T-cell (primary cell): ENCODE data around the gene RABGAP1L. TPM values are rescaled to one million over a fixed set of nuclear protein-coding genes. Genes with fewer than 3 reads are reported as not detected.

Experiments used
- ATAC-seq, 4 experiments: fragments of 200-7000 bp in 3 of 4; fragments of 150-1000 bp in 1 of 4; cut with Tn5 transposase; replicated peaks in 1 of 4; 1 replicate in 3 of 4; 2 replicates in 1 of 4; pipeline ENCODE4 v1.10.0; 2021; ENCODE audit warnings: moderate library complexity in 3 of 4, mild to moderate bottlenecking in 2 of 4, moderate number of reproducible peaks in 1 of 4
- CTCF ChIA-PET, 2 donors: fragments of 300-600 bp; sonication (Branson Sonifier 250); formaldehyde crosslinking; loops; one replicate each; lab custom pipeline; 2022; ENCODE audit warnings: antibody characterized with exemption in 2 of 2; lab: Charles Lee
- POLR2A ChIA-PET, 2 donors: fragments of 300-600 bp; sonication (Branson Sonifier 250); formaldehyde crosslinking; loops; one replicate each; lab custom pipeline; 2022; ENCODE audit warnings: antibody characterized with exemption in 2 of 2; lab: Charles Lee
- DNase-seq, 35 experiments: peaks; one replicate each; pipeline versions ENCODE4 v3.0.0 to v3.0.0-alpha.2; 2013 to 2023
- H3K27ac ChIP-seq: one replicate; pipeline ENCODE4 v1.5.1; 2013; ENCODE audit warnings: low read length
- H3K27me3 ChIP-seq, 2 experiments: replicated peaks in 1 of 2; 1 replicate in 1 of 2; 2 replicates in 1 of 2; pipeline versions ENCODE4 v1.6.1 to v1.7.0; 2013; ENCODE audit warnings: low read length in 1 of 2, mixed read lengths in 1 of 2; ENCODE audit not compliant: control insufficient read depth in 2 of 2, insufficient read depth in 2 of 2; ENCODE audit errors: extremely low read depth in 1 of 2
- H3K36me3 ChIP-seq, 2 donors: 1 replicate in 1 of 2; 2 replicates in 1 of 2; pipeline versions ENCODE4 v1.6.1 to v1.7.0; 2013; ENCODE audit warnings: low read length in 1 of 2; ENCODE audit not compliant: control insufficient read depth in 2 of 2, insufficient read depth in 1 of 2; ENCODE audit errors: extremely low read depth in 1 of 2
- H3K4me1 ChIP-seq, 2 experiments: 1 replicate in 1 of 2; 2 replicates in 1 of 2; pipeline versions ENCODE4 v1.6.1 to v1.7.0; 2013; ENCODE audit warnings: low read length in 2 of 2, mixed read lengths in 1 of 2; ENCODE audit not compliant: insufficient read depth in 2 of 2, control insufficient read depth in 1 of 2; ENCODE audit errors: extremely low read depth in 1 of 2
- H3K4me3 ChIP-seq, 2 donors: 1 replicate in 1 of 2; 2 replicates in 1 of 2; pipeline versions ENCODE4 v1.5.1 to v1.7.0; 2013; ENCODE audit warnings: mild to moderate bottlenecking in 2 of 2, low read length in 1 of 2, moderate library complexity in 1 of 2; ENCODE audit not compliant: control insufficient read depth in 1 of 2; ENCODE audit errors: extremely low read depth in 1 of 2
- H3K9me3 ChIP-seq: 2 replicates; pipeline ENCODE4 v1.7.0; 2013
- H3K27ac Mint-ChIP-seq, 2 donors: one replicate each; pipeline ENCODE4 v1.8.0; 2020 to 2021; ENCODE audit warnings: mild to moderate bottlenecking in 2 of 2, mixed read lengths in 2 of 2
- H3K27me3 Mint-ChIP-seq, 2 donors: one replicate each; pipeline ENCODE4 v1.8.0; 2021 to 2022; ENCODE audit warnings: mixed read lengths in 2 of 2
- H3K36me3 Mint-ChIP-seq: one replicate; pipeline ENCODE4 v1.8.0; 2021; ENCODE audit warnings: mixed read lengths
- H3K4me1 Mint-ChIP-seq, 3 donors: one replicate each; pipeline ENCODE4 v1.8.0; 2020 to 2022; ENCODE audit warnings: mixed read lengths in 3 of 3, mild to moderate bottlenecking in 1 of 3
- H3K4me3 Mint-ChIP-seq, 3 donors: one replicate each; pipeline ENCODE4 v1.8.0; 2020 to 2022; ENCODE audit warnings: mild to moderate bottlenecking in 3 of 3, mixed read lengths in 3 of 3, moderate library complexity in 3 of 3
- H3K9me3 Mint-ChIP-seq, 3 donors: one replicate each; pipeline ENCODE4 v1.8.0; 2020 to 2022; ENCODE audit warnings: mixed read lengths in 3 of 3
- WGBS: methylation state at CpG from one replicate; pipeline ENCODE4 v1.1.5; 2013; ENCODE audit warnings: missing lambda C conversion rate; ENCODE audit not compliant: insufficient coverage; 5-methylcytosine and 5-hydroxymethylcytosine counted together
- total RNA-seq, 35 experiments: library from RNA in 6 of 35; stranded (reverse) in 6 of 35; fragments of 120-200 nt in 1 of 35; gene quantifications; one replicate each; pipeline versions ENCODE4 v1.2.1 to v1.2.4 and lab custom pipeline; 2013 to 2026

RABGAP1L gene
- total RNA-seq, 5 donors from 2014 or later (not counting 1 experiment from before 2014, with no cell fraction given) = 75.0 to 108 (median 82.3) TPM

GRCh38 chr1:174417921-174418320, 258.6 kb downstream of the RABGAP1L start:
- Mint-ChIP-seq H3K27ac (no peak overlapping the region), H3K4me3 (no peak overlapping the region), H3K9me3 (no peaks in the 10 kb centered on the region), H3K27me3 (no peaks in the 10 kb centered on the region), H3K4me1 (peaks cover 7 to 26% (median 18%) of the 10 kb centered on the region in 3 donors), H3K36me3 (peaks cover 12% of the 10 kb centered on the region)
- ChIA-PET CTCF (no interaction called here), POLR2A (no interaction called here)
- peaks cover 0 to 2% of the 10 kb centered on the region in 2 donors for H3K36me3 ChIP-seq
- DNase-seq = no peak
- no peaks in the 10 kb centered on the region for H3K27me3 ChIP-seq
- no peaks in the 10 kb centered on the region for H3K9me3 ChIP-seq
- no peaks in the 10 kb centered on the region for H3K4me1 ChIP-seq
- no peak overlapping the region for H3K4me3 ChIP-seq
- ATAC-seq = no peak
- no peak overlapping the region for H3K27ac ChIP-seq
- no CpG with 5 or more reads among the region's 2 CpGs for WGBS

- ATAC-seq (no peak), DNase-seq (no peak)
- Mint-ChIP-seq H3K36me3 (peaks cover 11% of the 10 kb centered on the region), H3K4me1 (peaks cover 0 to 7% (median 6%) of the 10 kb centered on the region in 3 donors), H3K27ac (no peak overlapping the region), H3K9me3 (no peaks in the 10 kb centered on the region), H3K27me3 (no peaks in the 10 kb centered on the region), H3K4me3 (no peak overlapping the region)
- Histone ChIP-seq H3K27me3 (no peaks in the 10 kb centered on the region), H3K27ac (no peak overlapping the region), H3K36me3 (peaks cover 0 to 2% of the 10 kb centered on the region in 2 donors), H3K4me3 (no peak overlapping the region), H3K4me1 (no peaks in the 10 kb centered on the region), H3K9me3 (no peaks in the 10 kb centered on the region)
- ChIA-PET POLR2A (no interaction called here), CTCF (no interaction called here)
These were observed 265.8 kb downstream of the RABGAP1L start for GRCh38 chr1:174425121-174425520.

GRCh38 chr1:174426153-174426552, 266.8 kb downstream of the RABGAP1L start:
- no peak overlapping the region for H3K27ac ChIP-seq
- ATAC-seq (no peak), DNase-seq (no peak)
- POLR2A ChIA-PET = no interaction called here
- no peaks in the 10 kb centered on the region for H3K36me3 ChIP-seq
- H3K4me1 ChIP-seq = no peaks in the 10 kb centered on the region
- Mint-ChIP-seq H3K27ac (no peak overlapping the region), H3K9me3 (no peaks in the 10 kb centered on the region), H3K4me3 (no peak overlapping the region), H3K27me3 (no peaks in the 10 kb centered on the region), H3K36me3 (peaks cover 12% of the 10 kb centered on the region), H3K4me1 (peaks cover 0 to 7% (median 6%) of the 10 kb centered on the region in 3 donors)
- no peaks in the 10 kb centered on the region for H3K27me3 ChIP-seq
- no CpG with 5 or more reads among the region's 3 CpGs for WGBS
- CTCF ChIA-PET = no interaction called here
- no peak overlapping the region for H3K4me3 ChIP-seq
- H3K9me3 ChIP-seq = no peaks in the 10 kb centered on the region

- DNase-seq (no peak), ATAC-seq (no peak)
- no peak overlapping the region for H3K4me3 ChIP-seq
- H3K4me3 Mint-ChIP-seq = no peak overlapping the region
- H3K27me3 Mint-ChIP-seq = no peaks in the 10 kb centered on the region
- H3K9me3 Mint-ChIP-seq = no peaks in the 10 kb centered on the region
- H3K4me1 ChIP-seq = no peaks in the 10 kb centered on the region
- H3K9me3 ChIP-seq = no peaks in the 10 kb centered on the region
- peaks cover 0 to 7% (median 6%) of the 10 kb centered on the region in 3 donors for H3K4me1 Mint-ChIP-seq
- H3K36me3 ChIP-seq = no peaks in the 10 kb centered on the region
- POLR2A ChIA-PET = interaction anchor here in 1 of 2 donors (0.7 kb wide), 1 partner anchor 230 kb away, joined by 3 read pairs; no protein-coding TSS in a partner anchor
- no peak overlapping the region for H3K27ac ChIP-seq
- CTCF ChIA-PET = no interaction called here
- no peaks in the 10 kb centered on the region for H3K27me3 ChIP-seq
- H3K36me3 Mint-ChIP-seq = peaks cover 6% of the 10 kb centered on the region
- no peak overlapping the region for H3K27ac Mint-ChIP-seq
- no CpG with 5 or more reads among the region's 3 CpGs for WGBS
These were observed 268.7 kb downstream of the RABGAP1L start for GRCh38 chr1:174428033-174428432.

- H3K4me3 ChIP-seq = no peak overlapping the region
- ATAC-seq = no peak
- no peaks in the 10 kb centered on the region for H3K36me3 ChIP-seq
- Mint-ChIP-seq H3K27ac (no peak overlapping the region), H3K27me3 (no peaks in the 10 kb centered on the region), H3K9me3 (no peaks in the 10 kb centered on the region), H3K4me3 (no peak overlapping the region), H3K36me3 (peaks cover 10% of the 10 kb centered on the region), H3K4me1 (peaks cover 0 to 6% (median 5%) of the 10 kb centered on the region in 3 donors)
- no peak overlapping the region for H3K27ac ChIP-seq
- H3K9me3 ChIP-seq = no peaks in the 10 kb centered on the region
- no peaks in the 10 kb centered on the region for H3K4me1 ChIP-seq
- ChIA-PET CTCF (no interaction called here), POLR2A (interaction anchor here in 1 of 2 donors (0.7 kb wide), 1 partner anchor 229 kb away, joined by 3 read pairs; no protein-coding TSS in a partner anchor)
- H3K27me3 ChIP-seq = no peaks in the 10 kb centered on the region
- no peak for DNase-seq
These were observed 269.4 kb downstream of the RABGAP1L start for GRCh38 chr1:174428739-174429138.

GRCh38 chr1:174433451-174433850, 274.1 kb downstream of the RABGAP1L start:
- no peaks in the 10 kb centered on the region for H3K4me1 ChIP-seq
- no peaks in the 10 kb centered on the region for H3K4me1 Mint-ChIP-seq
- ChIA-PET CTCF (no interaction called here), POLR2A (interaction anchor here (0.5 to 0.6 kb wide), 2 partner anchors 10 to 393 kb away, joined by 3 read pairs; no protein-coding TSS in a partner anchor)
- peaks cover 0 to 2% (median 0%) of the 10 kb centered on the region in 3 donors for H3K9me3 Mint-ChIP-seq
- H3K27ac ChIP-seq = no peak overlapping the region
- no peak overlapping the region for H3K4me3 Mint-ChIP-seq
- WGBS = no CpG with 5 or more reads among the region's 1 CpG
- peaks cover 22% of the 10 kb centered on the region for H3K36me3 Mint-ChIP-seq
- H3K36me3 ChIP-seq = no peaks in the 10 kb centered on the region
- no peak for ATAC-seq
- DNase-seq = no peak
- no peaks in the 10 kb centered on the region for H3K9me3 ChIP-seq
- H3K27ac Mint-ChIP-seq = no peak overlapping the region
- no peak overlapping the region for H3K4me3 ChIP-seq
- no peaks in the 10 kb centered on the region for H3K27me3 ChIP-seq
- no peaks in the 10 kb centered on the region for H3K27me3 Mint-ChIP-seq

- Histone ChIP-seq H3K4me3 (no peak overlapping the region), H3K36me3 (peaks cover 3 to 4% of the 10 kb centered on the region in 2 donors), H3K4me1 (no peaks in the 10 kb centered on the region), H3K27ac (no peak overlapping the region), H3K9me3 (no peaks in the 10 kb centered on the region), H3K27me3 (no peaks in the 10 kb centered on the region)
- CTCF ChIA-PET = no interaction called here
- Mint-ChIP-seq H3K4me3 (no peak overlapping the region), H3K9me3 (peaks cover 0 to 3% (median 0%) of the 10 kb centered on the region in 3 donors), H3K36me3 (peaks cover 12% of the 10 kb centered on the region), H3K27ac (no peak overlapping the region), H3K4me1 (peaks cover 0 to 2% (median 2%) of the 10 kb centered on the region in 3 donors), H3K27me3 (no peaks in the 10 kb centered on the region)
- no peak for ATAC-seq
- POLR2A ChIA-PET = no interaction called here
- no peak for DNase-seq
These were observed 286.0 kb downstream of the RABGAP1L start for GRCh38 chr1:174445351-174445750.
